SK-N-SH treated with all-trans-retinoic acid at 6 μM for 48 hours (cell line): ENCODE data around the gene CPNE8.

Source experiments
- ATAC-seq: fragments of 200-7000 bp; cut with Tn5 transposase; 3 replicates; pipeline ENCODE4 v1.9.1; 2020; ENCODE audit warnings: mild to moderate bottlenecking, moderate library complexity
- ARNTL ChIP-seq: fragments of 450-650 bp; formaldehyde crosslinking; IDR thresholded peaks from 2 replicates; pipeline ENCODE4 v1.5.0; 2020; ENCODE audit warnings: low read depth, mild to moderate bottlenecking, moderate library complexity, borderline replicate concordance
- BACH2 ChIP-seq: fragments of 250-450 bp; sonication (Bioruptor Pico); IDR thresholded peaks from 2 replicates; pipeline ENCODE4 v1.9.0; 2021; ENCODE audit warnings: mild to moderate bottlenecking, borderline replicate concordance
- CREB5 ChIP-seq: fragments of 250-450 bp; sonication (Bioruptor Pico); IDR thresholded peaks from 2 replicates; pipeline ENCODE4 v1.5.1; 2020; ENCODE audit warnings: low read depth, mild to moderate bottlenecking, moderate library complexity
- CSDC2 ChIP-seq: fragments of 250-450 bp; sonication (Bioruptor Pico); IDR thresholded peaks from 2 replicates; pipeline ENCODE4 v1.5.0; 2020; ENCODE audit warnings: mild to moderate bottlenecking, moderate library complexity
- CSRNP3 ChIP-seq: fragments of 250-450 bp; sonication (Bioruptor Pico); IDR thresholded peaks from 2 replicates; pipeline ENCODE4 v1.5.1; 2021; ENCODE audit warnings: mild to moderate bottlenecking, moderate library complexity
- ESRRG ChIP-seq: fragments of 250-450 bp; sonication (Bioruptor Pico); IDR thresholded peaks from 2 replicates; pipeline ENCODE4 v1.6.1; 2021; ENCODE audit warnings: mild to moderate bottlenecking
- GLIS3 ChIP-seq: fragments of 250-450 bp; sonication (Bioruptor Pico); IDR thresholded peaks from 2 replicates; pipeline ENCODE4 v1.5.0; 2020; ENCODE audit warnings: mild to moderate bottlenecking, moderate library complexity
- ISL1 ChIP-seq: fragments of 250-450 bp; sonication (Bioruptor Pico); IDR thresholded peaks from 2 replicates; pipeline ENCODE4 v2.1.2; 2022; ENCODE audit warnings: mild to moderate bottlenecking, moderate library complexity
- OSR1 ChIP-seq: fragments of 250-450 bp; sonication (Bioruptor Pico); IDR thresholded peaks from 2 replicates; pipeline ENCODE4 v1.8.0; 2022; ENCODE audit warnings: moderate library complexity, mild to moderate bottlenecking, inconsistent platforms
- PATZ1 ChIP-seq: fragments of 250-450 bp; sonication (Bioruptor Pico); IDR thresholded peaks from 2 replicates; pipeline ENCODE4 v1.8.0; 2020; ENCODE audit warnings: mild to moderate bottlenecking, moderate library complexity, borderline replicate concordance
- POU6F1 ChIP-seq: fragments of 250-450 bp; sonication (Bioruptor Pico); IDR thresholded peaks from 2 replicates; pipeline ENCODE4 v1.8.0; 2021; ENCODE audit warnings: low read depth, mild to moderate bottlenecking, moderate library complexity, borderline replicate concordance
- PPARA ChIP-seq: fragments of 250-450 bp; sonication (Bioruptor Pico); IDR thresholded peaks from 2 replicates; pipeline ENCODE4 v1.5.0; 2020; ENCODE audit warnings: mild to moderate bottlenecking, borderline replicate concordance
- RARB ChIP-seq: fragments of 250-450 bp; sonication (Bioruptor Pico); IDR thresholded peaks from 2 replicates; pipeline ENCODE4 v1.8.0; 2021; ENCODE audit warnings: mild to moderate bottlenecking, moderate library complexity
- SNAI2 ChIP-seq: fragments of 250-450 bp; sonication (Bioruptor Pico); IDR thresholded peaks from 2 replicates; pipeline ENCODE4 v1.5.0; 2020; ENCODE audit warnings: mild to moderate bottlenecking, moderate library complexity
- TOX ChIP-seq: fragments of 250-450 bp; sonication (Bioruptor Pico); IDR thresholded peaks from 2 replicates; pipeline ENCODE4 v1.8.0; 2021; ENCODE audit warnings: mild to moderate bottlenecking, moderate library complexity, borderline replicate concordance
- TSHZ2 ChIP-seq: fragments of 250-450 bp; sonication (Bioruptor Pico); IDR thresholded peaks from 2 replicates; pipeline ENCODE4 v1.5.0; 2020; ENCODE audit warnings: mild to moderate bottlenecking, moderate library complexity
- ZFP3 ChIP-seq: fragments of 250-450 bp; sonication (Bioruptor Pico); IDR thresholded peaks from 2 replicates; pipeline ENCODE4 v1.5.0; 2020; ENCODE audit warnings: mild to moderate bottlenecking, moderate library complexity
- ZFP30 ChIP-seq: fragments of 450-650 bp; formaldehyde crosslinking; IDR thresholded peaks from 2 replicates; pipeline ENCODE4 v1.5.0; 2022; ENCODE audit warnings: mild to moderate bottlenecking, moderate library complexity
- ZNF565 ChIP-seq: fragments of 450-650 bp; formaldehyde crosslinking; conservative IDR thresholded peaks from 2 replicates; pipeline ENCODE4 v1.5.0; 2020; ENCODE audit warnings: low read depth, mild to moderate bottlenecking, moderate library complexity
- ZNF70 ChIP-seq: fragments of 450-650 bp; formaldehyde crosslinking; IDR thresholded peaks from 2 replicates; pipeline ENCODE4 v1.5.0; 2020; ENCODE audit warnings: mild to moderate bottlenecking, moderate library complexity
- ZNF8 ChIP-seq: fragments of 450-650 bp; formaldehyde crosslinking; IDR thresholded peaks from 2 replicates; pipeline ENCODE4 v1.5.0; 2020; ENCODE audit warnings: mild to moderate bottlenecking, moderate library complexity

CPNE8 gene

GRCh38 chr12:38838056-38838850 lies 67.1 kb downstream of the CPNE8 start:
- ATAC-seq: no peak
- no peak for TF ChIP-seq PATZ1 (CRISPR knock-in tag)
- TF ChIP-seq ZNF8 (CRISPR knock-in tag): no peak
- no peak for TF ChIP-seq RARB (CRISPR knock-in tag)
- no peak for TF ChIP-seq GLIS3 (CRISPR knock-in tag)
- TF ChIP-seq ZNF70 (CRISPR knock-in tag): no peak
- no peak for TF ChIP-seq TOX
- TF ChIP-seq ARNTL (CRISPR knock-in tag): no peak
- TF ChIP-seq SNAI2 (CRISPR knock-in tag): no peak
- TF ChIP-seq BACH2 (CRISPR knock-in tag): no peak
- TF ChIP-seq ZFP30 (CRISPR knock-in tag): no peak
- TF ChIP-seq OSR1 (CRISPR knock-in tag): no peak
- TF ChIP-seq PPARA: no peak
- no peak for TF ChIP-seq ESRRG (CRISPR knock-in tag)
- no peak for TF ChIP-seq ZNF565 (CRISPR knock-in tag)
- TF ChIP-seq CSDC2: no peak

GRCh38 chr12:38831715-38832114 lies 73.7 kb downstream of the CPNE8 start:
- TF ChIP-seq ZNF70 (CRISPR knock-in tag): no peak
- no peak for TF ChIP-seq ZFP3 (CRISPR knock-in tag)
- no peak for TF ChIP-seq PATZ1 (CRISPR knock-in tag)
- no peak for TF ChIP-seq ARNTL (CRISPR knock-in tag)
- TF ChIP-seq OSR1 (CRISPR knock-in tag): no peak
- TF ChIP-seq TOX: no peak
- TF ChIP-seq ZNF565 (CRISPR knock-in tag): no peak
- no peak for TF ChIP-seq CREB5 (CRISPR knock-in tag)
- no peak for TF ChIP-seq TSHZ2 (CRISPR knock-in tag)
- TF ChIP-seq RARB (CRISPR knock-in tag): no peak
- no peak for TF ChIP-seq POU6F1
- no peak for TF ChIP-seq ISL1
- no peak for TF ChIP-seq GLIS3 (CRISPR knock-in tag)
- TF ChIP-seq ZNF8 (CRISPR knock-in tag): no peak
- no peak for TF ChIP-seq BACH2 (CRISPR knock-in tag)
- no peak for TF ChIP-seq SNAI2 (CRISPR knock-in tag)
- TF ChIP-seq CSRNP3 (CRISPR knock-in tag): no peak
- no peak for ATAC-seq
